Astrocyte of the spinal cord (primary cell): ENCODE results near the gene LZTS2.

Experiments used
- DNase-seq: peaks from one replicate; pipeline ENCODE4 v3.0.0; 2011; ENCODE audit warnings: low read depth, low spot score
- H3K4me3 ChIP-seq: 2 replicates; pipeline ENCODE4 v1.5.1; 2011; ENCODE audit warnings: low read depth, mild to moderate bottlenecking, low read length, moderate library complexity
- CTCF ChIP-seq: IDR thresholded peaks from 2 replicates; pipeline ENCODE4 v1.5.1; 2012; ENCODE audit warnings: low read depth, mild to moderate bottlenecking, low read length, inconsistent platforms
- in situ Hi-C: cut with HindIII; loops from 2 replicates; pipeline ENCODE4 v1.10.0; 2017; ENCODE audit warnings: low sequenced_read_pairs

Gene LZTS2

DNA sequence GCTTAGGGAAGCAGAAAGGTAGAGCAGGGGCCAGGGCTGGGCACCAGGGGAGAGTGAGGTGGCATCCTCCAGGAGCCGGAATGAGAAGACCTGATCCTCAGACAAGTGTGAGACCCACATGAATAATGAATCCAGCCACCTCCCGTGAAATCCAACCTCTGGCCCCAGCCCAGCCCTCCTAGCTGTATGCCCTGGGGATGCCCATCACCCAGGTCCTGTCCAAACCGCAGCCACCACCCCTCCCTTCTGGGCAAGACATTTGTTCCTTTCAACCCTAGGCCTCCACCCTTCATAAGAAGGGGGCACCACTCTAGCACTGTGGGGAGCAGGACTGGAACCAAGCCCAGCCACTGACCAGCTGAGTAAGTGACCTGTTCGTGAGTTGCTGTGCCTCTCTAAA, 21.6 kb downstream of the LZTS2 start:
- DNase-seq: no peak
- H3K4me3 ChIP-seq: no peak overlapping the region
- no peak for TF ChIP-seq CTCF
- in situ Hi-C loops: no loop called here

GRCh38 chr10:101021692-101022251, 22.2 kb downstream of the LZTS2 start:
- DNase-seq: no peak
- H3K4me3 ChIP-seq: no peak overlapping the region
- TF ChIP-seq CTCF: no peak
- in situ Hi-C loops: no loop called here

DNA sequence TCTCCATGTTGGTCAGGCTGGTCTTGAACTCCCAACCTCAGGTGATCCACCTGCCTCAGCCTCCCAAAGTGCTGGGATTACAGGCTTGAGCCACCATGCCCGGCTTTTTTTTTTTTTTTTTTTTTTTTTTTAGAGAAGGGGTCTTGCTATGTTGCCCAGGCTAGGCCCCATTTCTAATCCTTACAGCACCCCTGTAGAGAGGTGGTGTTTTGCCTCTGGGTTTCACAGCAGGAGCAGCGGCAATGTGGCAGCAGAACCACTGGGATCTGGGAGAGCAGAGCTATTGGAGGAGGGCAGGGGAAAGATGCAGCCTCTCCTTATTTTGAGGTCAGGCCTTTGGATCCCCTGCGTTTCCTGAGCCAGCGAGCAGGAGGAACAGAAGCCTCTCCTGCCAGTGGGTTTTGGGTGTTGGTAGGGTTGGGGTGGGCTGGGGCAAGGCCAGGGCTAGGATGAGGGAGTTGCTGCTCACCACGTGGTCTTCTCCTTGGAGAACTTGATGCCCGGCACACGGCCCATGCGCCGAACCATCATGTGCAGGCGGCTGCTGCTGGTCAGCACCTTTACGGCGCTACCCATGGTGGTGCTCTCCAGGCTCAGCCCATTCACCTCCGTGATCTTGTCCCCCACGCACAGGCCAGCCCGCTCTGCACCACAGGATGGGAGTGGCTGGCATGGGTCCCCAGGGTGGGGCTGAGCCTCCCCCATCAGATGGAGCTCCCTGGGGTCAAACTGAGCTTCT, 23.5 kb downstream of the LZTS2 start:
- in situ Hi-C loops: no loop called here
- no peak for DNase-seq
- no peak overlapping the region for H3K4me3 ChIP-seq
- no peak for TF ChIP-seq CTCF

GRCh38 chr10:101027106-101027720, 27.6 kb downstream of the LZTS2 start:
- in situ Hi-C loops: no loop called here
- no peak for TF ChIP-seq CTCF
- no peak overlapping the region for H3K4me3 ChIP-seq
- DNase-seq: no peak

GRCh38 chr10:101028446-101029337, 29.1 kb downstream of the LZTS2 start:
- TF ChIP-seq CTCF: no peak
- in situ Hi-C loops: no loop called here
- no peak overlapping the region for H3K4me3 ChIP-seq
- no peak for DNase-seq

- no peak for DNase-seq
These were observed 30.1 kb downstream of the LZTS2 start for GRCh38 chr10:101029520-101030295.

More at GRCh38 chr10:101029520-101030295, 30.1 kb downstream of the LZTS2 start:
- TF ChIP-seq CTCF: peak; percentile 25
- in situ Hi-C loops: no loop called here
- no peak overlapping the region for H3K4me3 ChIP-seq
